Endothelial cell of umbilical vein (primary cell): ENCODE results near the gene LRIG1. TPM values are rescaled to one million over a fixed set of nuclear protein-coding genes. Genes with fewer than 3 reads are reported as not detected.

ENCODE experiments used
- BruUV-seq: library from RNA; stranded (reverse); fragments of 400-500 nt; replicated peaks from 2 replicates; lab custom pipeline; 2021; lab: Mats Ljungman, UMichigan
- CTCF ChIA-PET: fragments of 300-600, 350-600 bp; sonication (Branson Sonifier 250); formaldehyde crosslinking; loops from one replicate; lab custom pipeline; 2021; ENCODE audit warnings: antibody characterized with exemption, inconsistent platforms; lab: Charles Lee
- POLR2A ChIA-PET: fragments of 300-600, 350-600 bp; sonication (Branson Sonifier 250); formaldehyde crosslinking; loops from one replicate; lab custom pipeline; 2021; ENCODE audit warnings: antibody characterized with exemption, inconsistent platforms; lab: Charles Lee
- DNase-seq: peaks from one replicate; pipeline ENCODE4 v3.0.0-alpha.2; 2011; ENCODE audit warnings: low read depth, low spot score
- FAIRE-seq: peaks from 2 replicates; lab custom pipeline; 2011; peaks lifted over from hg19 to GRCh38; lab: Jason Lieb, UNC
- H2AFZ ChIP-seq: 2 replicates; pipeline ENCODE4 v1.6.0; 2012; ENCODE audit warnings: low read depth, low read length, control low read depth, inconsistent platforms
- H3K27ac ChIP-seq: 2 replicates; pipeline ENCODE4 v1.5.1; 2011; ENCODE audit warnings: low read depth, mild to moderate bottlenecking, control low read depth, low read length, moderate library complexity; ENCODE audit not compliant: insufficient read depth
- H3K27me3 ChIP-seq, 2 experiments: 2 replicates each; pipeline versions ENCODE4 v1.6.0 to v1.6.1; 2011; ENCODE audit warnings: low read length in 2 of 2, mixed read lengths in 1 of 2; ENCODE audit not compliant: control insufficient read depth in 2 of 2, insufficient read depth in 2 of 2
- H3K36me3 ChIP-seq, 2 experiments: 2 replicates in 1 of 2; 3 replicates in 1 of 2; pipeline ENCODE4 v1.5.1; 2011; ENCODE audit warnings: low read length in 2 of 2, mild to moderate bottlenecking in 1 of 2, moderate library complexity in 1 of 2; ENCODE audit not compliant: control insufficient read depth in 2 of 2, insufficient read depth in 2 of 2; ENCODE audit errors: extremely low read depth in 1 of 2
- H3K4me1 ChIP-seq: 3 replicates; pipeline ENCODE4 v1.5.1; 2011; ENCODE audit warnings: mild to moderate bottlenecking, low read length; ENCODE audit not compliant: control insufficient read depth, insufficient read depth; ENCODE audit errors: extremely low read depth
- H3K4me2 ChIP-seq: 2 replicates; pipeline ENCODE4 v1.6.1; 2011; ENCODE audit warnings: low read length, control low read depth, mixed read lengths; ENCODE audit not compliant: insufficient read depth
- H3K4me3 ChIP-seq, 3 experiments: fragments of 200-600 bp in 1 of 3; sonication (generic), shearing (Covaris generic) in 1 of 3; replicated peaks in 1 of 3; 2 replicates each; pipeline ENCODE4 v1.5.1; 2011 to 2016; ENCODE audit warnings: control low read depth in 3 of 3, low read length in 3 of 3, mild to moderate bottlenecking in 2 of 3, inconsistent platforms in 1 of 3, low read depth in 1 of 3, moderate library complexity in 1 of 3; ENCODE audit not compliant: insufficient read depth in 1 of 3
- H3K79me2 ChIP-seq: 2 replicates; pipeline ENCODE4 v1.6.0; 2012; ENCODE audit warnings: low read length, inconsistent platforms; ENCODE audit not compliant: control insufficient read depth, insufficient read depth
- H3K9ac ChIP-seq: replicated peaks from 2 replicates; pipeline ENCODE3; 2011; ENCODE audit warnings: low read length, control low read depth; ENCODE audit not compliant: insufficient read depth; ENCODE audit errors: extremely low read depth
- H3K9me1 ChIP-seq: replicated peaks from 3 replicates; pipeline ENCODE4 v1.6.0; 2011; ENCODE audit warnings: mild to moderate bottlenecking, low read length; ENCODE audit not compliant: control insufficient read depth, insufficient read depth; ENCODE audit errors: extremely low read depth
- H3K9me3 ChIP-seq: replicated peaks from 2 replicates; pipeline ENCODE4 v1.5.1; 2012; ENCODE audit warnings: low read length, inconsistent platforms; ENCODE audit not compliant: control insufficient read depth, insufficient read depth
- H4K20me1 ChIP-seq: replicated peaks from 2 replicates; pipeline ENCODE3; 2011; ENCODE audit warnings: mild to moderate bottlenecking, low read length; ENCODE audit not compliant: control insufficient read depth, insufficient read depth; ENCODE audit errors: extremely low read depth
- EZH2 ChIP-seq: IDR thresholded peaks from 2 replicates; pipeline ENCODE4 v1.6.1; 2012; ENCODE audit warnings: borderline replicate concordance, low read depth, mild to moderate bottlenecking, moderate library complexity, low read length, inconsistent platforms; ENCODE audit not compliant: severe bottlenecking
- FOS ChIP-seq: IDR thresholded peaks from 2 replicates; pipeline ENCODE4 v1.6.1; 2011; ENCODE audit warnings: mild to moderate bottlenecking, low read length, moderate library complexity, borderline replicate concordance; ENCODE audit not compliant: insufficient read depth
- GATA2 ChIP-seq: IDR thresholded peaks from 2 replicates; pipeline ENCODE4 v1.7.0; 2011; ENCODE audit warnings: low read depth, mild to moderate bottlenecking, moderate library complexity, mixed read lengths, low read length; ENCODE audit not compliant: insufficient read length, insufficient read depth
- JUN ChIP-seq: IDR thresholded peaks from 2 replicates; pipeline ENCODE4 v1.6.1; 2011; ENCODE audit warnings: borderline replicate concordance, low read depth; ENCODE audit not compliant: insufficient read length, insufficient read depth
- MYC ChIP-seq: IDR thresholded peaks from one replicate; pipeline ENCODE4 v1.6.1; 2011; ENCODE audit warnings: mild to moderate bottlenecking, low read depth, low read length
- POLR2A ChIP-seq: IDR thresholded peaks from 2 replicates; pipeline ENCODE4 v1.6.1; 2012; ENCODE audit warnings: low read depth, mild to moderate bottlenecking, control low read depth, low read length
- POLR2AphosphoS5 ChIP-seq: IDR thresholded peaks from 2 replicates; pipeline ENCODE4 v1.6.1; 2012; ENCODE audit warnings: low read depth, mild to moderate bottlenecking, control low read depth, low read length, moderate library complexity; ENCODE audit not compliant: insufficient read depth
- dilution Hi-C: fragments of 300-500 bp; cut with MboI; formaldehyde crosslinking; loops from one replicate; pipeline ENCODE4 v1.15.0; 2019; ENCODE audit warnings: low sequenced_read_pairs; ENCODE audit not compliant: extremely low pct_ligation_motif_present
- intact Hi-C: fragments of 100-400 bp; cut with micrococcal nuclease; formaldehyde crosslinking; loops from one replicate; pipeline ENCODE4 v1.10.0; 2022
- polyA plus RNA-seq, 4 experiments: library from polyadenylated mRNA; depleted of rRNA in 3 of 4; stranded (reverse) in 3 of 4; unstranded in 1 of 4; fragments of >200 nt; gene quantifications; 2 replicates each; pipeline versions ENCODE4 v1.2.1 to v1.2.3, GENCODE V29; 2011 to 2012; ENCODE audit warnings: missing spikeins in 1 of 4
- total RNA-seq: library from RNA; stranded (reverse); gene quantifications from 2 replicates; pipeline ENCODE4 v1.2.3, GENCODE V29; 2021
- TF ChIP-seq, protein P1 (sequence below), 2 donors: IDR thresholded peaks; 1 replicate in 1 of 2; 2 replicates in 1 of 2; pipeline ENCODE4 v1.5.1; 2011; ENCODE audit warnings: low read length in 2 of 2, mild to moderate bottlenecking in 2 of 2, moderate library complexity in 2 of 2, control low read depth in 1 of 2, inconsistent platforms in 1 of 2, low read depth in 1 of 2; ENCODE audit not compliant: insufficient read depth in 1 of 2; ENCODE audit errors: extremely low read depth in 1 of 2
- TF ChIP-seq, protein P2 (sequence below): IDR thresholded peaks from 2 replicates; pipeline ENCODE4 v1.6.1; 2011; ENCODE audit not compliant: insufficient read depth, insufficient read length

Gene LRIG1
- total and polyA plus RNA-seq, 2 donors (not counting 3 experiments of a cell fraction or from before 2014, with no cell fraction given), result 50.3 to 52.2 TPM

DNA sequence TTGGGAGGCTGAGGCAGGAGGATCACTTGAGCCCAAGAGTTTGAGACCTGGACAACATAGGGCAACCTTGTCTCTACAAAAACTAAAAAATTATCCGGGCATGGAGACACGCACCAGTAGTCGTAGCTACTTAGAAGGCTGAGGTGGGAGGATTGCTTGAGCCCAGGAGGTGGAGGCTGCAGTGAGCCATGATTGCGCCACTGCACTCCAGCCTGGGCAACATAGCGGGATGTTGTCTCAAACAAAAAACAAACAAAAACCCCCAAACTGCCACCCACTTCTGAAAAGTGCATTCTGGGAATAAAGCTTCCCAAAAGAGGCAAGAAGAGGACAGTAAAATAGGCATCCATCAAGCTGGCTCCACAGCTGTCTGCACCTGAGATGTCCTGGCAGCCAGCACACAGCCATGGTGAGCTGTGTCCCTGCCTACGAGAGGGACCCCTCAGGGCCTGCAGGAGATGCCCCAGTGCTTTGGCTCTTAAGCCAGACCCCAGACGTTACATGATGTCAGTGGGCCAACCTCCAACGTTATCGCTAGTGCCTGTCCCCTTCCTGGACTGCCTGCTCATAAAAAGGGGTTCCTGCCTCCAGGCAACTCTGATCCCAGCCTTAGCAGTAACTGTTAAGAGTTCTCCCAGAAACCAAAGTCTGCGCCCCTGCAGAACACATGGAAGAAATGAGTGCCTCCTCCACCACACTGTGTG lies 101.1 kb downstream of the LRIG1 start:
- H3K27me3 ChIP-seq, result no peaks in the 10 kb centered on the region
- H3K4me1 ChIP-seq, result peaks cover 19% of the 10 kb centered on the region
- no peak overlapping the region for H3K9ac ChIP-seq
- no peaks in the 10 kb centered on the region for H3K79me2 ChIP-seq
- intact Hi-C loops (no loop called here), dilution Hi-C loops (loop anchor here (25.0 kb wide), 1 partner anchor 413 kb away; no protein-coding TSS in a partner anchor)
- H2AFZ ChIP-seq, result no peak overlapping the region
- POLR2A ChIA-PET, result no interaction called here
- no peaks in the 10 kb centered on the region for H4K20me1 ChIP-seq
- no peak overlapping the region for H3K4me3 ChIP-seq
- no peaks in the 10 kb centered on the region for H3K9me1 ChIP-seq
- DNase-seq (no peak), FAIRE-seq (no peak)
- peaks cover 6 to 37% of the 10 kb centered on the region in 2 experiments for H3K36me3 ChIP-seq
- H3K4me2 ChIP-seq, result no peak overlapping the region
- no TSS peak for BruUV-seq
- no peak overlapping the region for H3K27ac ChIP-seq
- CTCF ChIA-PET, result interaction anchor here (1.3 to 1.7 kb wide), 2 partner anchors 18 to 422 kb away, joined by 4 to 6 read pairs; no protein-coding TSS in a partner anchor
- TF ChIP-seq EZH2, result no peak
- no peak for TF ChIP-seq POLR2A
- no peak for TF ChIP-seq FOS
- no peak for TF ChIP-seq POLR2AphosphoS5
- no peak for TF ChIP-seq MYC
- TF ChIP-seq GATA2, result no peak
- TF ChIP-seq, protein P1, sequence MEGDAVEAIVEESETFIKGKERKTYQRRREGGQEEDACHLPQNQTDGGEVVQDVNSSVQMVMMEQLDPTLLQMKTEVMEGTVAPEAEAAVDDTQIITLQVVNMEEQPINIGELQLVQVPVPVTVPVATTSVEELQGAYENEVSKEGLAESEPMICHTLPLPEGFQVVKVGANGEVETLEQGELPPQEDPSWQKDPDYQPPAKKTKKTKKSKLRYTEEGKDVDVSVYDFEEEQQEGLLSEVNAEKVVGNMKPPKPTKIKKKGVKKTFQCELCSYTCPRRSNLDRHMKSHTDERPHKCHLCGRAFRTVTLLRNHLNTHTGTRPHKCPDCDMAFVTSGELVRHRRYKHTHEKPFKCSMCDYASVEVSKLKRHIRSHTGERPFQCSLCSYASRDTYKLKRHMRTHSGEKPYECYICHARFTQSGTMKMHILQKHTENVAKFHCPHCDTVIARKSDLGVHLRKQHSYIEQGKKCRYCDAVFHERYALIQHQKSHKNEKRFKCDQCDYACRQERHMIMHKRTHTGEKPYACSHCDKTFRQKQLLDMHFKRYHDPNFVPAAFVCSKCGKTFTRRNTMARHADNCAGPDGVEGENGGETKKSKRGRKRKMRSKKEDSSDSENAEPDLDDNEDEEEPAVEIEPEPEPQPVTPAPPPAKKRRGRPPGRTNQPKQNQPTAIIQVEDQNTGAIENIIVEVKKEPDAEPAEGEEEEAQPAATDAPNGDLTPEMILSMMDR (IDR thresholded peaks at IDR 0.05; ENCODE audit: extremely low read depth in 1 of 2, insufficient read depth in 1 of 2, low read depth in 1 of 2, low read length in 2 of 2), result no peak
- TF ChIP-seq, protein P2, sequence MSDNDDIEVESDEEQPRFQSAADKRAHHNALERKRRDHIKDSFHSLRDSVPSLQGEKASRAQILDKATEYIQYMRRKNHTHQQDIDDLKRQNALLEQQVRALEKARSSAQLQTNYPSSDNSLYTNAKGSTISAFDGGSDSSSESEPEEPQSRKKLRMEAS, result no peak
- no peak for TF ChIP-seq JUN
- H3K9me3 ChIP-seq, result no peaks in the 10 kb centered on the region
